ENCODE data around the gene DDX28.

- no peak for TF ChIP-seq CTCF (IDR thresholded peaks at IDR 0.05; ENCODE audit: extremely low read depth in 1 of 2, insufficient read depth in 1 of 2, low read depth in 1 of 2, low read length in 2 of 2)
- TF ChIP-seq EZH2 (IDR thresholded peaks at IDR 0.05; ENCODE audit: borderline replicate concordance, low read depth, low read length, severe bottlenecking): no peak
- no peak for TF ChIP-seq POLR2AphosphoS5 (IDR thresholded peaks at IDR 0.05; ENCODE audit: insufficient read depth, low read depth, low read length)
- no peak for TF ChIP-seq POLR2A (IDR thresholded peaks at IDR 0.05; ENCODE audit: low read depth, low read length)
- no peak for TF ChIP-seq JUN (IDR thresholded peaks at IDR 0.05; ENCODE audit: borderline replicate concordance, insufficient read depth, insufficient read length, low read depth)
These were observed 8.9 kb upstream of the DDX28 start for GRCh38 chr16:68031951-68032350.
